ENCODE results near the gene TCL1B. TPM values are rescaled to one million over a fixed set of nuclear protein-coding genes. Genes with fewer than 3 reads are reported as not detected.
A peak's percentile ranks its signal among the peaks of the same experiment; 100 is the strongest.

The TCL1B gene
- total and polyA plus RNA-seq, 2 of the 8 experiments (the other 6 are each of a cell fraction or from before 2014, with no cell fraction given) = 9.6 to 11.5 TPM

DNA sequence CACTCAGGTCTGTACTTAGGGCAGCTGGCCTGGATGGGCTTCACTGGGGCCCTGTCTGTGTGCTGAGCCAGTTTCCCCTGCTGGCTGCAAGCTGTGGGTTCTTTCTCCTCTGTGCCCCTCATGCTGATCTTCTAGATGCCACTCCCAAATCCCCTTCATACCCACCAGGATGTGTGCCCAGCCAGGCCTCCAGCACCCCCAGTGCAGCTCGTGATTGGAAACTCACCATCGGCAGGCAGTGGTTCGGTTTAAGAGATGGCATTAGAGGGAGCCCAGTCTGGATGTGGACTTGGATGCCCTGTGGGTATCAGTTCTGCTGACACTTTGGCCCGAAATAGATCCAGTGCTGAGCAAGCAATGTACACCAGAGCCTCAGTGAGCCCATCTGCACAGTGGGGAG, 5.9 kb downstream of the TCL1B start:
- Histone ChIP-seq H2BK12ac (ENCODE audit: low read depth, low read length) (0 out of 2 replicates have a peak overlapping the region, but pooled peaks have one; percentile 39), H4K20me1 (replicated peaks in 1 of 2; ENCODE audit: control insufficient read depth in 1 of 2, insufficient read depth in 2 of 2, low read length in 2 of 2) (no peaks in the 10 kb centered on the region), H4K5ac (ENCODE audit: insufficient read length, low read depth, low read length) (no peak overlapping the region), H2BK20ac (ENCODE audit: low read length) (no peak overlapping the region), H3K9ac (replicated peaks in 1 of 4; ENCODE audit: extremely low read depth in 1 of 4, low read depth in 3 of 4, low read length in 3 of 4) (no peak overlapping the region), H3K4me1 (replicated peaks in 1 of 4; ENCODE audit: control insufficient read depth in 3 of 4, insufficient read depth in 4 of 4, low read length in 3 of 4) (peaks cover 0 to 3% (median 1%) of the 10 kb centered on the region in 4 experiments; a peak in 3 of 7 replicates), H3K23ac (ENCODE audit: insufficient read length) (no peak overlapping the region), H2BK15ac (ENCODE audit: low read length) (0 out of 2 replicates have a peak overlapping the region, but pooled peaks have one; percentile 40), H3K18ac (ENCODE audit: extremely low read depth, low read length) (no peak overlapping the region), H3K56ac (replicated peaks; ENCODE audit: insufficient read length, low read depth, low read length) (no peak overlapping the region), H3K27me3 (replicated peaks in 1 of 4; ENCODE audit: control insufficient read depth in 3 of 4, extremely low read depth in 1 of 4, insufficient read depth in 3 of 4, low read length in 3 of 4) (peaks cover 0 to 7% (median 1%) of the 10 kb centered on the region in 4 experiments; a peak in 4 of 7 replicates), H4K8ac (ENCODE audit: extremely low read depth, insufficient read depth, low read length) (no peak overlapping the region), H2BK5ac (ENCODE audit: low read depth, low read length) (no peak overlapping the region), H3K9me3 (ENCODE audit: insufficient read depth in 2 of 2, low read depth in 1 of 2, low read length in 1 of 2) (no peaks in the 10 kb centered on the region), H3K23me2 (ENCODE audit: low read depth, low read length) (no peaks in the 10 kb centered on the region), H2AFZ (ENCODE audit: low read length) (no peak overlapping the region), H3K27ac (ENCODE audit: low read depth, low read length) (no peak overlapping the region), H2AK5ac (ENCODE audit: low read depth, low read length) (no peak overlapping the region), H3K4me3 (ENCODE audit: extremely low read depth in 1 of 4, insufficient read depth in 2 of 4, low read depth in 3 of 4, low read length in 4 of 4) (no peak overlapping the region), H4K91ac (replicated peaks; ENCODE audit: insufficient read length, low read length) (no peak overlapping the region), H3K4me2 (ENCODE audit: insufficient read depth in 1 of 2, low read depth in 2 of 2, low read length in 2 of 2) (no peak overlapping the region), H2BK120ac (replicated peaks; ENCODE audit: low read depth, low read length) (no peak overlapping the region), H3K14ac (ENCODE audit: insufficient read length) (no peak overlapping the region), H3K79me2 (ENCODE audit: control insufficient read depth in 1 of 2, insufficient read depth in 2 of 2, low read length in 2 of 2) (no peaks in the 10 kb centered on the region), H3K4ac (replicated peaks; ENCODE audit: insufficient read length, low read depth, low read length) (no peak overlapping the region), H3K79me1 (ENCODE audit: low read depth, low read length) (no peaks in the 10 kb centered on the region), H3K36me3 (ENCODE audit: control insufficient read depth in 2 of 4, insufficient read depth in 4 of 4, low read length in 3 of 4) (no peaks in the 10 kb centered on the region)
- POLR2A ChIA-PET (ENCODE audit: partially characterized antibody) = no interaction called here
- WGBS, 2 experiments (ENCODE audit: extremely low coverage in 1 of 2, insufficient coverage in 1 of 2, insufficient read length in 1 of 2, insufficient replicate concordance in 2 of 2, low coverage in 1 of 2, low lambda C conversion rate in 2 of 2, missing lambda C conversion rate in 1 of 2) = 88% methylated on average over 4 of the region's 4 CpGs; no CpG with 5 or more reads in 1 of the 2 experiments
- CTCF ChIA-PET (ENCODE audit: partially characterized antibody) = interaction anchor here (0.6 to 5.0 kb wide), 11 partner anchors 9 to 390 kb away, joined by 3 to 18 read pairs (median 8); no protein-coding TSS in a partner anchor
- FAIRE-seq = no peak
- TF ChIP-seq, protein P1, sequence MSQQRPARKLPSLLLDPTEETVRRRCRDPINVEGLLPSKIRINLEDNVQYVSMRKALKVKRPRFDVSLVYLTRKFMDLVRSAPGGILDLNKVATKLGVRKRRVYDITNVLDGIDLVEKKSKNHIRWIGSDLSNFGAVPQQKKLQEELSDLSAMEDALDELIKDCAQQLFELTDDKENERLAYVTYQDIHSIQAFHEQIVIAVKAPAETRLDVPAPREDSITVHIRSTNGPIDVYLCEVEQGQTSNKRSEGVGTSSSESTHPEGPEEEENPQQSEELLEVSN (IDR thresholded peaks at IDR 0.05) = no peak
- TF ChIP-seq SIN3A (conservative IDR thresholded peaks at IDR 0.05 in 1 of 2, IDR thresholded peaks at IDR 0.05 in 1 of 2; ENCODE audit: low read depth in 1 of 2, low read length in 2 of 2) (no peak), CHD1 (IDR thresholded peaks at IDR 0.05; ENCODE audit: low read depth, low read length) (no peak)
- DNase-seq (ENCODE audit: low read depth in 1 of 2, low spot score in 2 of 2) = no peak
